ENCODE results near the gene NCBP2L.
"Not testable (repeated sequence)": the region's sequence is repeated elsewhere in the genome, so short reads cannot be mapped to it uniquely, and the experiment has no call there.

Gene NCBP2L

DNA sequence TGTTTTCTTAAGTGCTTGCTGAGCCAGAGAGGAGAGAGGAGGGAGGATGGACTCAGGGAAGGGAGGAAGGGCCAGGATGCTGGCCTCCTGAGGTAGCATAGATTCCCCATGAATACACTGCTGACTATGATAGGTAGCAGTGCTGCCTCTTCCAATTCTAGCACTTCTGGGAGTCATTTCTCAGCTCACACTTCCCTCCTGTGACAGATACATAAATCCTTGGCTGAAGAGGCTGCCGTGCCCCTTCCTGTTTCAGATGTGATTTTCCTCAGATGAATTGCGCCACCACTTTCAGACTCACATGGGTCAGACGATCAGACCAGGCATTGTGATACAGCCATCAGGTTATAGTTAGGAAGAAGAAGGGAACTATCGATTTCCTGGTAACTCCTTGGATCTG lies 24.3 kb upstream of the NCBP2L start:
- no peak for DNase-seq

DNA sequence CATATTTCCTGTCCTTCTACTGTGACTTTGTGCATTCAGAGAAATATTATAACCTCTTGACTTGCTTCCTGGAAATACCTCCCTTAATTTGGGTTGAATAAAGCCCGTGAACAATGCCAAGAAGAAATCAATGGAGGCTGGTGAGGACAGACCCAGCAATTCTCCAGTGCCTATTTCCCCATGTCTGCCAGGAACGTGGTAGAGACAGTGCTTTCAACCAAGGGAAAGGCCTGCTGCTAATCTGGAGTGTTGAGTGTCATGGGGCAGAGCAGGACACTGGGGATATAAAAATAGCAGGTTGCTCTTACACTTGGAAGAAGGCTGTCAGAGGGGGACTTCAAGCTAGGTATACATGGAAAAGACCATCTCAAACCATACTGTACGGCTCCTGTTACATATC lies 21.8 kb upstream of the NCBP2L start:
- no peak for DNase-seq

DNA sequence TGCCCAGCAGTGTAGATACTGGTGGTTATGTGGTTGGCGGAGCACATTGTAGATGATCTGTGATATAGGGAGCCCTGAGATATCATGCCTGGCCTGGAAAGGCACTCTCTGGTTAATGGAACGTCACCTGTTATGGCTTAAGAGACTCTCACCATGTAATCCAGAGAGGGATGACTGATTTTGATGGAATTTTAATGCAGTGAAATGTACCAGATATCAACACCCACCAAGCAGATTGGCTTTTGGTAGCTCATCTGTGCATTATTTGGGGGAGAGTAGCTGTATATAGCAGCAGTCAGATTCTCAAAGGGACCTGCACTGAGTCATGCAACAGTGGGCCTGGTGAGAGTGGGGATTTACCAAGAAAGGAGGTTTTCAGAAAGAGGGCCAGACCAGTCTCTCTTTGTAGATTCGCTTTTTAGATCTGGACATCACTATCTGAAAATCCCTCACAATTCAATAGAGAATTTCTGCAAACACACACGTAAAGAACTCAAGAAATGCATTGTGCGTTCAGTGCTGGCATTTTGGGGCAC lies 19.2 kb upstream of the NCBP2L start:
- no peak for DNase-seq

DNA sequence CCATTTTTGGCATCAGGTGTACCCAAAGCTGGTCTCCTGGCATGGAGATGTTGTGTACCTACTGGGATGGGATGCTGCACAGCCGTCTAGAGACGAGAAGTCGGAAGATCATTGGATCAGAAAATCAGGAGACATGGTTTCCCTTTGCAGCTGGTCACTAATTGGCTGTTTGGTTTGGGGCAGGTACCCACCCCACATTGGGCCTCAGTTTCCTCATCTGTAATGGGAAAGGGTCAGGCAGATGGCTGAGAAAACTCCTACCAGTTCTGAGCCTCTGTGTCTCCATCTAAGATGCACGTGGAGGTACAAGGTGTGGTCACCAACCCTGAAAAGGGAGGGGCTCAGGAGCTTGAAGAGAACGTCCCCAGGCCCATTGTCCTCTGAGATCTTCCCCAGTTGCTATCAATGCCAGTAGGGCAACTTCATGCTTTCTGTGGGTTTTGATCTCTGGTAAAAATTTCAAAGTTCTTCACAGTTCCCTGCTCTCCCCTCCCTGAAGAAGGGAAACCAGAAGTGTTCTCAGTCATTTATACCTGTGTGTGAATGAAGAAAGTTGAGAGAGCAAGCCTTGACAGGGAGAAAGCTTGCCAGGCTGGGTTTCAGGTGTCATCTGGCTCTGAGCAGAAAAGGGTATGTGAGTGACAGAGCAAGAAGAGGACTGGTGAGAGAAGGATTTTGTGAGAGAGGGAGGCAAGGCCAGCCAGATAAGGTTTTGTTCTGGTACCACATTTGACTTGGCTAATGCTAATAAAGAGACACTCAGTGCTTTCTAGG lies 17.0 kb upstream of the NCBP2L start:
- DNase-seq = no peak

DNA sequence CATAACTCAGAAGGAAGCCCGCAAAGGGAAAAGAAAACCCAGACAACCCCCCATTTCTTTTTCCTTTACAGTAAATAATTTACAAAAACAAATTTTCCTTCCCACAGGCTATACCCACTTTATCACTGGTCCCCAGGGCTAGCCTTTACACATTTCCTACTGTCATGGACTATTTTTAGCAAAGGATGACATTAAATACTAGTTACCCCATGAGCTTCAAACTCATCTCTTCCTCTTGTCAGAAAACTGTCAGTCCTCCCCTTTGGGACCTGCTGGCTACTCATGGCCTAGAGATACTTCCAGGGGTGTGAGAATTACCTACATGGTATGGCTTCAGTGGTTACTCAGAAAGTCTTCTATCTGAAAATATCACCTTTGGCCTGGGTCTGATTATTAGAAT lies 13.9 kb upstream of the NCBP2L start:
- no peak for DNase-seq

DNA sequence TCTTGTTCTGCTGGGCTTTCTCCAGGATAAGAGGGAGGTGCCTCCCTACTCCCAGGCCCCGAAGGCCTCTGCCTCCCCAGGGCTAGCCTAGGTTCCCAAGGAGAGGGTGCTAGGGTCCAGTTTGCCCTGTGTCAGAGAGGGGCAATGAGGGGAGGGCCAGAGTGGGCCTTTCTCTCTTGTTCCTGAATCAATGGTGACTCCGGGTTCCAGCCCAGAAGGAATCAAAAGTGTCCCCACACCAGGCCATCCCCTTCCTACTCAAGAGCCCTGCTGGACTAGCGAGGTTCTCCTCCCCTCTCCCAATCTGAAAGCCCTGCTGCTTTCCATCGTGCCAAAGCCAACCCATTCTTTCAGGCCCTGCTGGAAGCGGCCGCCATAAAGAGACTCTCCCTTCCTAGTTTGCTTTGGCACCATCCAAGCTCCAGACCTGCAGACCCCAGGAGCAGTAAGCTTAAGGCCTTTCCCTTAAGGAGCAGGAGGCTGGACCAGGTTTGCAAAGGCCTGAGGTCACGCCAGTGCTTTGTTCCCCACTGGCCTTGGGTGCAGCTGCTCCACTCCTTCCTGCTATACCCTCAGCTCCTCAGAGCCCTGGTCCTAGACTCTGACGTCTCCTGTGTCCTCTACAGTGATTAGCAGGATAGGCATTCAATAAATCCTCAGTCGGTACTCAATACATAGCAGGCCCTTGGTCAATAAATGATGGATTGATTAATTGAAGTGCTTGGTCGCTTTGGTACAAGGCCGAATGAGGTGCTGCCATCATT lies 12.5 kb upstream of the NCBP2L start:
- DNase-seq = no peak

GRCh38 chrX:107766470-107767150 lies 10.9 kb upstream of the NCBP2L start:
- DNase-seq = peak; percentile 54

- DNase-seq = no peak
Observed at GRCh38 chrX:107768051-107768450, 9.5 kb upstream of the NCBP2L start.

GRCh38 chrX:107769581-107770317 lies 7.8 kb upstream of the NCBP2L start:
- DNase-seq = no peak

DNA sequence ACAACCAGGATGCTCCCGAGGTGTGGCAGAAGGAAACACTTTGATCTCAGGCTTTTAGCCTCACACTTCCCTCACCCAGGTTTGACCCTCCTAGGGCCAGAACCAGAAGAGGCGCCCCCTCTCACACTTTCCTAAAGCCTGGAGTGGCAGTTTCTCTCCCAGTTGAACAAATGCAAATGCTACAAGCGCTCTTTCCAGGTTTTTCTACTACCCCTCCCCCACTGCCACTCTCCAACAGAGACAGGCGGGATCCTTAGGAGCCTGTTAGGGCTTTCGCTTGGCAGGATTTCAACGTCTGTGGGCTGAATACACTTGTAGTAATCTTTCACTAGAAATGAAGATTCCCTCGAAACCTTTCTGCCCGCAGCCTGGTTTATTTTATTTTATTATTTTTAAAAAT lies 4.3 kb upstream of the NCBP2L start:
- DNase-seq = no peak

DNA sequence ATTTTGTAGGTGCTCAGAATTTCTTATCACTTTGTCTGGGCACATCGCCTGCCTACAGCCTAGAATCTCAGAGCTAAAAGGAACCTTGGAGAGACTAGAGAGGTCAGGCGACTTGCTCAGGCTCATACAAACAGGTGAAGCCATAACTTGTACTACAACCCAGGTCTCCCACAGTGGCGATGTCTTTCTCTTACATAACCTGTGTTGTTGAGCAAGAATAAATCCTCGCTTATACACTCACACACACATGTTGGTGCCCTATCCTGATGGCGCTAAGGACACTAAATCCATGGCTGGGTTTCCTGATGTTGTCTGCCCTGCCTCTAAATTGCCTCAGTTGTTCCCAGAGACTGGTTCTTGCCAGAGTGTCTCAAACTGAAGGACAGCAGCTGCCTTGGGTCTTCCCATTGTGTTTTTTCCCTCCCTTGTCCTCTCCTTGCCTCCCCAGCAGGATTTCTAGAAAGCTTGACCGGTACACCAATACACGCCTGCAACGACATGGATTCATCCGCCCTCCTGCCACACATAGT lies 3.6 kb upstream of the NCBP2L start:
- no peak for DNase-seq

GRCh38 chrX:107775000-107775733 lies 2.4 kb upstream of the NCBP2L start:
- no peak for DNase-seq

DNA sequence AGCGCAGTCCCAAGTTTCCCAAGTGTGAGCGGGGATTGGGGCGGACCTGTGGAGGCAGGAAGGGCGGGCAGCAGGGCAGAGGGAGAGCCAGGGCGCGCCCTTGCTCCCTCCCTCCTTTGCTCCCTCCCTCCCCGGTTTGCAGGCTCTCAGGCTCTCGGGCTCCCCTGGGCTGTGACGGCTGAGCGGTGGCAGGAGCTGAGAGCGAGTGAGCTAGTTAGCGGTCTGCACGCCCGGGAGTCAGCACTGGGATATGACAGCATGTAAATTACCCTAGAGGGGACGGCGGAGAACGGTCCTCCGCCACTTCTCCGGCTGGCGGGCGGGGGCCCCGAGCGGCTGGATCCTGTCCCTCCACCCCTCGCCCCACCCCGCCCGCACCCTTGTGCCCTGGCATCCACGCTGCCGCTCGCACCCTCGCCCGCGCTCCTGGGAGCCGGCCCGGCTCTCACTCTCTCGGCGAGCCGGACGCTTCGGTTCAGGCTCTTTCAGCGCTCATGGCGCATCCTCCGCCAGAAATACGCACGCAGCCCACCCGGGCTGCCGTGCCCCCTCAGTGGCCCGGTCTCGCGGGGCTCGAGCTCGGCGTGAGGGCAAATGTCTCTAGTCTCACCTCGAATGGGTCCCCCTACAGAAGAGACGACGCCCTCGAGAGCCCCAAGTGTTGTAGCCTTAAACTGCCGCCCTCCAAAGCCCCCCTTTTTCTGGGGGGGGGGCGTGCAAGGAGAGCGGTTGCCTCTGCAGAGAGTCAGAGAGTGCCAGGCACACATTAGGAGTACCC lies 1.6 kb upstream of the NCBP2L start, which contains the start of gene TSC22D3:
TSC22D3 (minus strand) TSS at position 54 of the 778 bp plus-strand sequence. CDS start 368 bp downstream, outside the sequence.
- peak; percentile 64 for DNase-seq

- peak; percentile 82 for DNase-seq
Observed at GRCh38 chrX:107776649-107777535, 641 bp upstream of the NCBP2L start.

DNA sequence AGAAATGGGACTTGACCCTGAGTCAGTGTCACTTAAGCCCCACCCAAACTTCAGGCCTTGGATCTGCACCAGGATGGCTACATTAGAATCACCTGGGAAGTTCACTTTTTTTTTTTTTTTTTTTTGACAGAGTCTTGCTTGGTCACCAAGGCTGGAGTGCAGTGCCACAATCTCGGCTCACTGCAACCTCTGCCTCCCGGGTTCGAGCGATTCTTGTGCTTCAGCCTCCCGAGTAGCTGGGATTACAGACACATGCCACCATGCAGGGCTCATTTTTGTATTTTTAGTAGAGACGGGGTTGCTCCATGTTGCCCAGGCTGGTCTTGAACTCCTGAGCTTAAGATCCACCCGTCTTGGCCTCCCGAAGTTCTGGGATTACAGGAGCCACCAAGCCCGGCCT lies 3.0 kb downstream of the NCBP2L start:
- DNase-seq = no peak

DNA sequence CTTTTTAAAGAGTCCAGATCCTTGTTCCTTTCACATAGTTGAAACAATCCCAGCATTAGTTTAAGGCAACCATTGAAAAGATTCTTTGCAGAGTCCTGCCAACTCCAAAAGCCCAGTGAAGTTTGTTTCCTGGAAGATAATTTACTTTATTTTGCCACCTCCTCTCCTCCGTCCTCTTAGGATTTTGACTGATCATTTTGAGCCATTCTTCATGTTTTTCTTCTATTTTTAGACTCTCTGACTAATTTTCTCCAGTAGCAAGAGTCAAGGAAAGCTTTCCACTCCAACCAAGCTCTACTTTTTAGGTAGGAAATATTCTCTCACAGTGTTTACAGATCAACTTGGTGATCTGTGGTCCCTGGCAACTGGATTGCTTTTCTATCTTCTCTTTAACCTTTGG lies 10.3 kb downstream of the NCBP2L start:
- no peak for DNase-seq

DNA sequence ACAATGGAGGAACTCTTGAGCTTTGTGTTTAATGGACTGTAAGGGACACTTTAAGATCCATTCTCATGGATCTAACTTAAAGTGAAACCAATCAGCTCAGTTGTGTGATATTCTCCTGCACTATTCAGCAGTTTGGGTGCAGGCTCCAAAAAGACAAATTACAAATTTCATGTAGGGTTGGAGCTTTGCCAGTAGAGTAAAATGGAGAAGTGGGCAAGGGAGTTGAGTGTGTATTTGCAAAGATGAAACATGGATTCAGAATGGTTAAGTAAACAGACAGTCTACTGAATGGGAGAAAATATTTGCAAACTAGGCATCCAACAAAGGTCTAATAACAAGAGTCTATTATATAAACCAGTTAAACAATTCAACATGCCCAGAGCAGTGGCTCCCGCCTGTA lies 26.9 kb downstream of the NCBP2L start:
- no peak for DNase-seq

DNA sequence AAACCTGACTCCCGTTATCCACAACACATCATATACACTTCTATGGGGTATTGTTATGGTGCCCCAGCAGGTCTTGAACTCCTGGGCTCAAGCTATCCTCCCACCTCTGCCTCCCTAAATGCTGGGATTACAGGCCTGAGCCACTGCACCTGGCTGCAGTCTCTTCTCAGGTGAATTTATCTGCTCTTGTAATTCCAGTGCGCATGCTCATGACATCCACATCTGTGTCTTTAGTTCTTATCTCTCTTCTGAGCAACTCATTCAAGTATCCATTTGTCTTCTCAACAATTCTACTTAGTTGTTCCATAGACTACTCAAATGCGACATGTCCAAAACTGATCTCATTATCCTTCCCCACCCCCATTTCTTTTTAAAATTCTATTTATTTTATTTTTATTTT lies 27.6 kb downstream of the NCBP2L start:
- no peak for DNase-seq

GRCh38 chrX:107810053-107810452 lies 32.5 kb downstream of the NCBP2L start:
- DNase-seq = not testable (repeated sequence)

All from EL (cell line).